ENCODE data around the gene MYOM1.
"Not testable (repeated sequence)": the region's sequence is repeated elsewhere in the genome, so short reads cannot be mapped to it uniquely, and the experiment has no call there.

Gene MYOM1

GRCh38 chr18:3217948-3218647, 1.7 kb downstream of the MYOM1 start:
- peak; percentile 19 for DNase-seq

GRCh38 chr18:3216987-3217386, 2.8 kb downstream of the MYOM1 start:
- DNase-seq: no peak

- DNase-seq: no peak
Measured at GRCh38 chr18:3214855-3215637, 4.7 kb downstream of the MYOM1 start.

GRCh38 chr18:3213300-3214059, 6.3 kb downstream of the MYOM1 start:
- peak; percentile 80 for DNase-seq

- DNase-seq: no peak
Measured at GRCh38 chr18:3212657-3213056, 7.1 kb downstream of the MYOM1 start.

GRCh38 chr18:3211236-3211992, 8.4 kb downstream of the MYOM1 start:
- DNase-seq: no peak

- peak; percentile 54 for DNase-seq
Measured at GRCh38 chr18:3209859-3210569, 9.8 kb downstream of the MYOM1 start.

GRCh38 chr18:3207565-3207964, 12.2 kb downstream of the MYOM1 start:
- no peak for DNase-seq

- DNase-seq: no peak
Measured at GRCh38 chr18:3205239-3205638, 14.5 kb downstream of the MYOM1 start.

GRCh38 chr18:3199942-3200645, 19.7 kb downstream of the MYOM1 start:
- DNase-seq: no peak

- not testable (repeated sequence) for DNase-seq
Measured at GRCh38 chr18:3198260-3198860, 21.4 kb downstream of the MYOM1 start.

- DNase-seq: no peak
Measured at GRCh38 chr18:3194947-3195612, 24.7 kb downstream of the MYOM1 start.

GRCh38 chr18:3193331-3193730, 26.4 kb downstream of the MYOM1 start:
- DNase-seq: no peak

- no peak for DNase-seq
Measured at GRCh38 chr18:3192752-3193151, 27.0 kb downstream of the MYOM1 start.

- DNase-seq: no peak
Measured at GRCh38 chr18:3192286-3192685, 27.5 kb downstream of the MYOM1 start.

GRCh38 chr18:3190610-3191009, 29.2 kb downstream of the MYOM1 start:
- no peak for DNase-seq

GRCh38 chr18:3189884-3190283, 29.9 kb downstream of the MYOM1 start:
- no peak for DNase-seq

- peak; percentile 60 for DNase-seq
Measured at GRCh38 chr18:3186678-3187658, 32.8 kb downstream of the MYOM1 start.

- DNase-seq: no peak
Measured at GRCh38 chr18:3184275-3184963, 35.3 kb downstream of the MYOM1 start.

Measured in hematopoietic multipotent progenitor cell treated with erythropoietin and hydrocortisone succinate and interleukin-3 and kit ligand, for 6 days (in vitro differentiated cells).